HG03575 (cell line): Measurements from ENCODE around the gene WWOX.

ENCODE experiments used
- ATAC-seq: cut with Tn5 transposase; IDR thresholded peaks from one replicate; pipeline ENCODE4 v1.9.1; 2021; ENCODE audit not compliant: unreplicated experiment, insufficient number of reproducible peaks, low FRiP score; ENCODE audit errors: extremely low read depth

Gene WWOX

DNA sequence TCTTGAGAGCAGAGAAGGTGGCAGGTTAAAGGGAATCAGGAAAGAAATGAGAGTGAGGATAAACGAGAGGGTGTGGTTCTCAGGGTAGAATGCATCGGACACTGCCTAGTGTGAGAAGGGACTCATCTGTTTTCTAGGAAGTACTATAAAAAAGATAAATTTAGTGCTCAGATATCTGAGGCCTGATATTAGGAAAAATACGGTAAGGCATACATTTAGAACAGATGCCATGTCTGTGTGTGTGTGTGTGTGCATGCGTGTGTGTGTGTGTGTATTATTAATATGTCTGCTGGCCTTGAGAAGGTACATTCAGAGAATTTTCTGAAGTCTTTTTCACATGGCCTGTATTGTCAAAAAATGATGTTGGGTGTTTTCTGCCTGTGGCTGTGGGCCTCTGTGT lies 1086.3 kb downstream of the WWOX start:
- ATAC-seq: no peak

DNA sequence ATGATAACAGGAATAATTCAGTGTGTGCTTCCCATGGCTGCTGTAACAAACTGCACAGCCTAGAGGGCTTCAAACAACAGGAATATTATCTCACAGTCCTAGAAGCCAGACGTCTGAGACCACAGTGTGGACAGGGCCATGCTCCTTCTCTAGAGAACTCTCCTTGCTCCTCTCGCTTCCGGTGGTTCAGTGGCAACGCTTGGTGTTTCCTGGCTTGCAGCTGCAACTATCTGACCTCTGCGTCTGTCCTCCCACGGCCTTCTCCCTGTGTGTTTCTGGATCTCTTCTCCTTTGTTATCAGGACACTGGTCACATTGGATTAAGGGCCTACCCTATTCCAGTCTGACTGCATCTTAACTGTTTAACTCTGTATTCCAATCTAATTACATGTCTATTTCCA lies 1086.7 kb downstream of the WWOX start:
- ATAC-seq: no peak

DNA sequence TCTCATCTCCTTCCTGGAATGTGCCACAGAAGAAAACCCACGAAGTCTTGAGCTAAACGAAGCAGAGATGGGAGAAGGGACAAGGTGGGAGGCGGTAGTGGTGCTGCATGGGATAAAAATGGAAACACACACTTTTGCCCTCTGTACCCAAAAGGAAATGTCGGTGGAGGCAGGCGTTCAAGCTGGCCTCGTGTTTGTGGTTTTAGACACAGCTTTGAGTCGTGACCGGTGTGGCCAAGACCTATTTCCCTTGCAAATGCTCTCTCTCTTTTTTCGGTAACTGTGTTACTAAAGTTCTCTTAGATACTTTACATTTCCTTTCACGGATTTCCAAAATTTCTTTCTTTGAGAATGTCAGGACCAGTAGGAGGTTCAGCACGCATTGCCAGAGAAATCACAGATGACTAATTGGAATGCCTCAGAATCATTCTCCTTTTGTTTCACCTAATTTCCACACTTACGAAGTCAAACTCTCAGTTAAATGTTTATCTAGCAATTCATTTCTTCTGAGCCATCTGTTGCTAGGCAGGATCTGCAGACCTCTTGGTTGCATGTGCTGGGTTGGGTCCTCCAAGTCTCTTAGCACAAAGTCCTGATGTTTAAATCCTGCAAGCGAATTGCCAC lies 1088.8 kb downstream of the WWOX start:
- ATAC-seq: no peak

DNA sequence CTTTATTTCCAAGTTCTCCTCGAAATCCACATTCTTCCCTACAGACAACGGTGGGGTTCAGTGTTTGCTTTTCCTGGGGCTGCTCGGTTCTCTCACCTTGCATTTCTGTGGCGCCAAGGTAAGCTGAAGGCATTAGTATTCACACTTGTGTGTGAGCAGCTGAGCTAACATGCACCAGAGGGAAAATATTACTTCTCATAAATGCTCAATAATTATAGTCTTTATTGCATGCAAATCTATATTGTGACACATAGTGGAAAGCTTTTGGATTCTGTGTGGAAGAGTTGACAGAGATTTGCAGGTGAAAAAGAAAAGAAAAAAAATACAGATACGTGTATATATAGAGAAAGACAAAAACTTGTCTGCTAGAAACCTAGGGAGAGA lies 1089.3 kb downstream of the WWOX start:
- ATAC-seq: no peak

DNA sequence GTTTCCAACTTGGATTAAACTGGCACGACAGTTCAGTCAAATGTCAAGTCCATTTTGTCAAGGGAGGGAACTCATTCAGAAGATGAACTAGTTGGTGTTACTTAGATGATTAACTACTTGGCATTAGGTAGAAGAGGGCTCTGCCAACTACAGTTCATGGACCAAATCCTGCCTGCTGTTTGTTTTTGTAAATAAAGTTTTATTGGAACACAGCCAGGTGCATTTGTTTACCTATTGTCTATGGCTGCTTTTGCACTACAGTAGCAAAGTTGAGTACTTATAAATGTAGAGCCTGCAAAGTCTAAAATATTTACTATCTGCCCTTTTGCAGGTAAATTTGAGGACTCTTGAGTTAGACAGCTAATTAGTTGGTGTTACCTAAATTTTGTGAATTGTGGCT lies 1091.1 kb downstream of the WWOX start:
- no peak for ATAC-seq

DNA sequence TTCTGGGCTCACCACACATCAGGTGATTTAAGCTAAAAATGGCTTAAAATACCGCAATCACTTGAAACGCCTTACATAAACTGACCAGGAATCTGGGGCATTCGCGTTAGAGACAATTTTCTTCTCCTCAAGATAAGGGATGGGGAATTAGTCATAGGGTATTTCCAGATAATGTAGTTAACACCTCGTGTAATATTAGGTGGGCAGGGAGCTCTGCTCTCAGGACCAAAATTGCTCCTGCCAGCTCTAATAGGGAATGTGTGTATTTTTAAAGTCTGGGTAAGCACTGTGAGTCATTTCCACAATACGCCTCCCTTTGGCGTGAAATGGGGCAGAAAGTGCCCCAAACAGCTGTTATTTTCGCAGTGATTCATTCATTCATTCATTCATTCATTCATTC lies 1092.5 kb downstream of the WWOX start:
- ATAC-seq: no peak

DNA sequence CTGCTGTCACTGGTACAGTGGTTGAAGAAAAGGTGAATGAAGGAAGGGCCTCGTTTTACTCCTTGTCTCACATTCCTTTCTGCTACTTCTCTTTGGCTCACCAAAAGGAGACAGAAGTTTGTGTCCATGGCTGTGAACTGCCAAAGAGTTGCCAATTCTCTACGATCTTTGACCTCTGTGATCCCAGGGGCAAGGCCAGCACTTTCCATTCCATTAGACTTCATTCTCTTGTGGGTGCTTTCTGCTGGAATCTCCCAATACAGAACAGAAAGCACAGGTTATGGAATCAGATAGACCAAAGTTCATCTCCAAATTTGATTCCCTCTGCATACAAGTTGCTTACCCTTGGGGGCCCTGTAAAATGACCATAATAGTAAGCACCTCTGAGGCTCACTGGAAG lies 1093.5 kb downstream of the WWOX start:
- ATAC-seq: no peak

DNA sequence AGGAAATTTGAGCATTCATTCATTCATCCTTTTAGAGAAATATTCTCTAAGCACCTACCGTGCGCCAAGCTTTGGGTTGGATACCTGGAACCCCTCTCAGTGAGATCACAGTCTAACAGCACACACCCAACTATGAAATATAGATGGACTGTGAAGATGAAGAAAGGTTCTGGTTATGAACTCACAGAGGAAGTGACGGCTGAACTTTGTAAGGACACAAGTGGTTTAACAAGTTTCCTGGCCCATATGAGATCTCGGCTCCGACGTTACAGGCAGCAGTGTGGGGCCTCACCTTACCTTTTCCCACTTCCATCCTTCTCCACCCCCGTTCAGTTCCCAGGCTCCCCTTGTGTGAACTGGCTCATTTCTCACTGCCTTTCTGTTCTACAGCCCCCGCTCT lies 1094.8 kb downstream of the WWOX start:
- ATAC-seq: no peak

DNA sequence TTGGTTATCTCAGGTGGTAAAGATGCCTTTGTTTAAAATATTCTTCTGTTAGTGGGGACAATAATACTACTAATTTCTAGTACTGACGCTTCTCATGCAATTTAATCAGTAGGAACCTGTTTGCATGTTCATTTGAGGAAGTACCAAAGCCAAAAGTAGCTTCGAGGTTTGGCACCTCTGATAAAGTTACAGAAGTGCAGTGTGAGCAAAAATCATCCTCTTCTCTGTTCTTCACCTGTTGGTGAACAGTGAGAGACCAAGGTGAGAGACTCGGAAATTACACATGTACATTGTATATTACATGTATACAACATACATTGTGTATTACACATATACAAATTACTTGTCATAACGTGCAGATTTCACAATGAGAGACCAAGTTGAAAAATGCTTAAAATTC lies 1096.5 kb downstream of the WWOX start:
- no peak for ATAC-seq

DNA sequence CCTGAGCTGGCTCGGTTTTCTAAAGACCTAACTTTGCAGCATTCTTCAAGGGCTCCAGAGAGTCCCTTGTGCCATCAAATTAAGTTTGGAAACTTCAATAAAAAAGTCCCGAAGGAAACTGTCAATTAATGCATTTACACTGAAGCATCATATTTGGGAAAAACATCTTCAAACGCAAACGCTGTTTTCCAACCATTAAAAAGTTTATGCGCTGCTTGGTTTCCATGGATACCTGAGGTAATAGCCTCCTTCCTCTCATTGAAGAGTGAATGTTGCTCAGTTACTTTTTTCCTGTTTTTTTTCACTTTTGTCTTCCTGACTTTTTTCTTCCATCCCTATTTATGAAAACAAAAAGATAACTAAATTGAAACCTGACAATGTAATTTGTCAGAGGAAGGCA lies 1102.0 kb downstream of the WWOX start:
- no peak for ATAC-seq

DNA sequence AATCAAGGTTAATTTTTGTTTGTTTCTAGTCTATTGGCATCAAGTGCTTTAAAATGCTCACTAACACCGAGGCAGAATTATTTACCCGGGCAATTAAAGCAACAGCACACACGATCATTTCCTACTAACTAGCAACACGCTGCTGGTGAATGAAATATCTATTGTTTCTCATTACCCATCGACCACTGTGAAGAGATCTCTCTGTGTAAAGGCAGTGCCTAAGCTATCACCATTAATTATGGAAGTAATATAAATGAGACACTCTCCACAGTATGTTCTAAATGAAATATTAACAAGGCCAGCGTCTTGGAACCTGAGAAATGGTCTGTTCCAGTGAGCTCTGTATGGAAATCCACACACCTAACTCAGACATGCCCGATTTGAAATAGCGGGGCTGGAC lies 1103.5 kb downstream of the WWOX start:
- no peak for ATAC-seq

DNA sequence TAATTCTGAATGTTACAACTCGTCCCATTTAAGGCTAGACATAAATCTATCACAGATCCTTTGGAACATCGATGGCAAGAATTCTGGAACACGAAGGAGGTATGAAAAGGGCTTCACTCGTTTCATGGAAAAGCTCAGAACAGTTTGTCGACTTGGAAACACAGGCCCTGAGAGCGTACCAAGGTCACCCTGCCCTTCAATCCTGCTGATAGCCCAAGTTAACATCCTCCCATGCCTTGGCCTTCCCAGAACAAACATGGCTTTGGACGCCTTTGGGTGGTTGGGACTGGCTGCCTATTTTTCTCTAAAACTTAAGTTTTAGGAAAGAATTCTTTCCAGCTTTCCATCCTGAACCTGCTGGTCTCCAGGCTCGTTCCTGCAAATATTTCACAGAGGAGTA lies 1105.0 kb downstream of the WWOX start:
- no peak for ATAC-seq

DNA sequence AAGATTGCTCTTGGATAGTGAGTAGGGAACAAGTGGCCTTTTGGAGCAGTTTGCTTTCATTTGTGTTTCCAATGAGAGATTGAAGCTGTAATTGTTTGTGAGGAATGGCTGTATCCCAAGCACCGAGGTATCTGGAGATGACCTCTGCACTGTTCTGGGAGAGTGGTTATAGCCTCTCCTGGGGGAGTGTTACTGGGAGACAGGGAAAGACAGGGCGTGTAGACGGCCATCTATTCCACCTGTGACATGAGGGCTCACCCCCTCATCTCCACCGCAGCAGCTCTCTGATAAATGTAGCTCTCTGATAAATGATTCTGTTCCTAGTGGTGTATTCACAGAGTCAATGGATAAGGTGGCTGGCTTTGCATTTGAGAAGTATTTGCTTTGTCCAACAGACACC lies 1107.4 kb downstream of the WWOX start:
- no peak for ATAC-seq

DNA sequence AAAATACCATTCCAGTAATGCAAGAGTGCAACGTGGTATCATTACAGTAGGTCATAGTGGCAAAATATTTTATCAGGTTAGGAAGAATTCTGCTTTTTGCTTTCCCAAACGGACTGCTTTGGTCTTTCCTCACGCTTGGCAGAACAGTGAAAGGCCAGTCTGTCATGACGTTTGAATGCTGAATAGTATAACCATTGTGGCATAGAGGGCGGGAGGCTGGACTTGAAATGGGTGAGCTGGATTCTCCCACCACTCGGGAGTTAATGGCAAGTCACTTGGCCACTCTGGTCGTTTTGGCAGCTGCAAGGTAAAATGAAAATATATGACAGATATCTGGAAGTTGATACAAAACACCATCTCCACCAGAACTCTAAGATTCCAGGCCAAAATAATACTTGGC lies 1109.9 kb downstream of the WWOX start:
- no peak for ATAC-seq

DNA sequence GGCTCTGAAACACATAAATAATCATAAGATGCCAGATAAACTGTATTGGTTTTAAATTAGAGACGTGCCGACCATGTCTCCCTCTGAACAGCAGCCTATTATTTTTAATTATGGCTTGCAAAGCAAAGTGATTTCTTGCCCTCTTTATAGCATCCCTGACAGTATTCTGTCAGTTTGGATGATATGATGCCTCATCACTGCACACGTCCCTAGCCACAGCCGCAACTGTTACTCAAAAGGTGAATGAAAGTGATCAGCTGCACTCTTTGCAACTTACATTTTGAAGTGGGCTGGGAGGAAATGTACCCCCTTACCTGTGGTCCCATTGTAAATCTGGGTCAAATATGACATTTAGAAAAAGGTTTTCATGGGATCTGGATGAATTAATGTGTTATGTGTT lies 1111.2 kb downstream of the WWOX start:
- ATAC-seq: no peak

DNA sequence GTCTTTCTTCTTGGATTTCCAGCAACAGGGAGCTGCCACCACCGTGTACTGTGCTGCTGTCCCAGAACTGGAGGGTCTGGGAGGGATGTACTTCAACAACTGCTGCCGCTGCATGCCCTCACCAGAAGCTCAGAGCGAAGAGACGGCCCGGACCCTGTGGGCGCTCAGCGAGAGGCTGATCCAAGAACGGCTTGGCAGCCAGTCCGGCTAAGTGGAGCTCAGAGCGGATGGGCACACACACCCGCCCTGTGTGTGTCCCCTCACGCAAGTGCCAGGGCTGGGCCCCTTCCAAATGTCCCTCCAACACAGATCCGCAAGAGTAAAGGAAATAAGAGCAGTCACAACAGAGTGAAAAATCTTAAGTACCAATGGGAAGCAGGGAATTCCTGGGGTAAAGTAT lies 1112.1 kb downstream of the WWOX start:
- no peak for ATAC-seq

DNA sequence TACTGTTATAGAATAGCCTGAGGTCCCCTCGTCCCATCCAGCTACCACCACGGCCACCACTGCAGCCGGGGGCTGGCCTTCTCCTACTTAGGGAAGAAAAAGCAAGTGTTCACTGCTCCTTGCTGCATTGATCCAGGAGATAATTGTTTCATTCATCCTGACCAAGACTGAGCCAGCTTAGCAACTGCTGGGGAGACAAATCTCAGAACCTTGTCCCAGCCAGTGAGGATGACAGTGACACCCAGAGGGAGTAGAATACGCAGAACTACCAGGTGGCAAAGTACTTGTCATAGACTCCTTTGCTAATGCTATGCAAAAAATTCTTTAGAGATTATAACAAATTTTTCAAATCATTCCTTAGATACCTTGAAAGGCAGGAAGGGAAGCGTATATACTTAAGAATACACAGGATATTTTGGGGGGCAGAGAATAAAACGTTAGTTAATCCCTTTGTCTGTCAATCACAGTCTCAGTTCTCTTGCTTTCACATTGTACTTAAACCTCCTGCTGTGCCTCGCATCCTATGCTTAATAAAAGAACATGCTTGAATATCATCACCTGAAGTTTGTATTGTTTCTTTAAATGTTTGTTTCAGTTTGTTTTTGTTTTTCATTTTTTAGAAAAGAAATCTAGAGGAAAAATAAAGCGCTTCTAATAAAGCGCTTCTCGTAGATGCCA lies 1112.8 kb downstream of the WWOX start:
- no peak for ATAC-seq

DNA sequence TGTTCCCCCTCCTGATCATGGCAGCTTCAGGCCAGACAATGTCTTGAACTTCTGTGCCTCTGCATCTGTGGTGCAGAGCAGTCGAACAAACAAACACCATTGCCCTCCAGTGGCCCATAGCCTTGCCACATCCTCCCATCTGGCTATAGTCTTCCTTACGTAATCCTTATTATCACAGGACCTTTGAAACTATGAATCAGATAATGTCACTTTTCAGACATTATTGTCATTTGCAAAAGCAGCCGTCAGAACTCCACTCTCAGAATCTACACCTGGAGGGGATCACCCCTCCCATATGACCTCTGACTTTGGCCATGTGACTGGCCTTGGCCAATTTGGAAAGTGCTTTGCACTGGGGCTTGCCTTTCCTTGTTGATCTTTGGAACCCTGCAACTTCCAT lies 1113.8 kb downstream of the WWOX start:
- ATAC-seq: no peak

DNA sequence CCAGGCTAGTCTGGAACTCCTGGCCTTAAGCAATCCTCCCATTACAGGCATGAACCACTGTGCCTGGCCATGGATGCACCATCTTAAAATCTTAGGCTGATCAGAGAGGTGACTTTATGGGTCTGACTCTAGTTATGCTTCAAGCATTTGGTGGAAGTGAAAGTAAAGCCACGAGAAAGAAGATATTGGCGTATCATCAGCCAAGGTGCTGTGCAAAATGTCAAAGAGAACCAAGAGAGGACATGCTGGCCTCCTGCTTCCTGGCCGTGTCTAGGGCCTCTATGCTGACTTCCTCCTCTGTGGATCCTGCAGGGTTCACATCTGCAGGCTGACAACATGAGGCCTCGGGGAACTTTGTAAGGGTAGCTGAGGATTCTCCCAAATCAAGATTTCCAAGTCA lies 1115.8 kb downstream of the WWOX start:
- ATAC-seq: no peak

DNA sequence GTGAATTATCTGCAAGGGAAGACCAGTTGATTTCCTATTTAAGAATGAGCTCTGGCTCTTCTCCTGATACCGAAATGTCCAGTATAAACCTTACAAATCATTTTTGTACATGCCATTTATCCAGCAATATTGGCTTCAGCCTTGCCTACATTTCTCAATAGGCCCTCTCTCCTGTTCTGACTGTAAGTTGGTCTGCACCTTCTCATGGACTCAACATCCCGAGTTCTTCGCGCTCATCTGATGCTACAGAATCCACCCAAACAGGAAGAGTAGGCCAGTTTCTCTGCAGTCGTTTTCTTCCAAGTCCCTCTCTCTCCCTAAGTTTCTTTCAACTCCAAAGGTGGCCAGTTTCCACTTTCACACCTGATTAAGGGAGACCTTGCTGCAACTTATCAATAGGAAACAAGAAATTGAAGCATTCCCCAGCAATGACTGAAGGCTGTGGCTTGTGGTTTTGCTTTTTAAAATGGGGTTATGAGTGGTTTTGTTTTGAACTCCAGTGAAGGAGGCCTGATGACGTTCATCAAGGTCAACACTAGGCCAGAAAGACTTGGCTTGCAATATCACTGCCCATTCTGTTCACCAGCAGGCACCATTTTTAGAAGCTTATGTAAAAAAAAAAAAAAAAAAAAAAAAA lies 1118.0 kb downstream of the WWOX start:
- no peak for ATAC-seq

DNA sequence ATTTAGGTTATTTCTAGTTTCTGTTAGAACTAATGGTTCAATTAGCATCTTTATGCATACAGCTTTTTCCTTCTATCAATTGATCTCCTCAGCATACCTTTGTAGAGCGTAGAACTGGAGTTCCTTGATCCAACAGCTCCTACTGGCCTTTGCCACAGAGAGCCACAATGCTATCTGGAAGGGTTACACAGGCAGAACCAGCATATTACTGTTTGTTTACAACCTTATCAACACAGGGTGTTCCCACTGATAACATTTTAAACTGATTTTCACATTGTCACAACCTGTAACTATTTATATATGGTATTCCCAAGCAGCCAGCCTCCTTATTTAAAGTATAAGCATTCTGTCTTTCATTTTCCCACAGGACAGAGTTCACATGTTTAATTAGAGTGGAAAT lies 1118.9 kb downstream of the WWOX start:
- no peak for ATAC-seq
